Measurements from ENCODE around the gene UNC45B. TPM values are rescaled to one million over a fixed set of nuclear protein-coding genes. Genes with fewer than 3 reads are reported as not detected.

Gene UNC45B
- total and polyA plus RNA-seq, 2 donors (not counting 3 experiments of a cell fraction or from before 2014, with no cell fraction given), result not detected

DNA sequence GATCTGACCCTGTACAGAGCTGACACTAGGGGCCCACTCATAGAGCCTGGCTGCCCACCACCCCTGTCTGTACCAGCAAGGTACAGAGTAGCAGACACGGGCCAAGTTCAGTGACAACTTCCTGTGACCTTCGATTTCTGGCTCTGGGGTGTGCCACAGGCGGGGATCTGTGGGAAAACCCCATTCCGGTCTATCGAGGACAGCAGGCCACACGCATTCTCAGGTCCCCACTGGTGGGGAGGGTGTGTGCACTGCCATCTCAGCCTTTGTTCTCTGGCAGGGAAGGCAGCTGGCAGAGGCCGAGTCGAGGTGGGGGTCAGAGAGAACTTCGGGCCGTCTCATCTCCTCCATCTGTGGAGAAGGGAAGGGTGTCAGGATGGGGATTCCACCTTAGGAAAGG, 15.5 kb upstream of the UNC45B start:
- H2AFZ ChIP-seq (ENCODE audit: low read depth, low read length), result no peak overlapping the region
- no TSS peak for BruUV-seq (replicated peaks)
- peaks cover 13 to 41% of the 10 kb centered on the region in 2 experiments for H3K36me3 ChIP-seq (ENCODE audit: control insufficient read depth in 2 of 2, extremely low read depth in 1 of 2, insufficient read depth in 2 of 2, low read length in 2 of 2)
- POLR2A ChIA-PET, result no interaction called here
- dilution Hi-C loops (cut with MboI; ENCODE audit: extremely low pct_ligation_motif_present, low sequenced_read_pairs) (no loop called here), intact Hi-C loops (cut with micrococcal nuclease) (no loop called here)
- no peak for TF ChIP-seq MYC (IDR thresholded peaks at IDR 0.05; ENCODE audit: low read depth, low read length)
- no peak for TF ChIP-seq FOS (IDR thresholded peaks at IDR 0.05; ENCODE audit: borderline replicate concordance, insufficient read depth, low read length)
- no peak for TF ChIP-seq EZH2 (IDR thresholded peaks at IDR 0.05; ENCODE audit: borderline replicate concordance, low read depth, low read length, severe bottlenecking)
- TF ChIP-seq POLR2AphosphoS5 (IDR thresholded peaks at IDR 0.05; ENCODE audit: insufficient read depth, low read depth, low read length), result no peak
- no peak for TF ChIP-seq JUN (IDR thresholded peaks at IDR 0.05; ENCODE audit: borderline replicate concordance, insufficient read depth, insufficient read length, low read depth)
- TF ChIP-seq, protein P1, sequence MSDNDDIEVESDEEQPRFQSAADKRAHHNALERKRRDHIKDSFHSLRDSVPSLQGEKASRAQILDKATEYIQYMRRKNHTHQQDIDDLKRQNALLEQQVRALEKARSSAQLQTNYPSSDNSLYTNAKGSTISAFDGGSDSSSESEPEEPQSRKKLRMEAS (IDR thresholded peaks at IDR 0.05; ENCODE audit: insufficient read depth, insufficient read length), result no peak
- TF ChIP-seq POLR2A (IDR thresholded peaks at IDR 0.05; ENCODE audit: low read depth, low read length), result no peak
- TF ChIP-seq, protein P2, sequence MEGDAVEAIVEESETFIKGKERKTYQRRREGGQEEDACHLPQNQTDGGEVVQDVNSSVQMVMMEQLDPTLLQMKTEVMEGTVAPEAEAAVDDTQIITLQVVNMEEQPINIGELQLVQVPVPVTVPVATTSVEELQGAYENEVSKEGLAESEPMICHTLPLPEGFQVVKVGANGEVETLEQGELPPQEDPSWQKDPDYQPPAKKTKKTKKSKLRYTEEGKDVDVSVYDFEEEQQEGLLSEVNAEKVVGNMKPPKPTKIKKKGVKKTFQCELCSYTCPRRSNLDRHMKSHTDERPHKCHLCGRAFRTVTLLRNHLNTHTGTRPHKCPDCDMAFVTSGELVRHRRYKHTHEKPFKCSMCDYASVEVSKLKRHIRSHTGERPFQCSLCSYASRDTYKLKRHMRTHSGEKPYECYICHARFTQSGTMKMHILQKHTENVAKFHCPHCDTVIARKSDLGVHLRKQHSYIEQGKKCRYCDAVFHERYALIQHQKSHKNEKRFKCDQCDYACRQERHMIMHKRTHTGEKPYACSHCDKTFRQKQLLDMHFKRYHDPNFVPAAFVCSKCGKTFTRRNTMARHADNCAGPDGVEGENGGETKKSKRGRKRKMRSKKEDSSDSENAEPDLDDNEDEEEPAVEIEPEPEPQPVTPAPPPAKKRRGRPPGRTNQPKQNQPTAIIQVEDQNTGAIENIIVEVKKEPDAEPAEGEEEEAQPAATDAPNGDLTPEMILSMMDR (IDR thresholded peaks at IDR 0.05; ENCODE audit: extremely low read depth in 1 of 2, insufficient read depth in 1 of 2, low read depth in 1 of 2, low read length in 2 of 2), result no peak
- no peak for TF ChIP-seq GATA2 (IDR thresholded peaks at IDR 0.05; ENCODE audit: insufficient read depth, insufficient read length, low read depth, low read length)
- H3K4me2 ChIP-seq (ENCODE audit: insufficient read depth, low read length), result no peak overlapping the region
- H3K27me3 ChIP-seq (ENCODE audit: control insufficient read depth in 2 of 2, insufficient read depth in 2 of 2, low read length in 2 of 2), result no peaks in the 10 kb centered on the region
- CTCF ChIA-PET, result no interaction called here
- H4K20me1 ChIP-seq (replicated peaks; ENCODE audit: control insufficient read depth, extremely low read depth, insufficient read depth, low read length), result no peaks in the 10 kb centered on the region
- no peak overlapping the region for H3K27ac ChIP-seq (ENCODE audit: insufficient read depth, low read depth, low read length)
- H3K9ac ChIP-seq (replicated peaks; ENCODE audit: extremely low read depth, insufficient read depth, low read length), result no peak overlapping the region
- DNase-seq (ENCODE audit: low read depth, low spot score) (no peak), FAIRE-seq (no peak)
- H3K4me1 ChIP-seq (ENCODE audit: control insufficient read depth, extremely low read depth, insufficient read depth, low read length), result no peaks in the 10 kb centered on the region
- H3K9me3 ChIP-seq (replicated peaks; ENCODE audit: control insufficient read depth, insufficient read depth, low read length), result no peaks in the 10 kb centered on the region
- no peak overlapping the region for H3K4me3 ChIP-seq (replicated peaks in 1 of 3; ENCODE audit: insufficient read depth in 1 of 3, low read depth in 1 of 3, low read length in 3 of 3)
- no peaks in the 10 kb centered on the region for H3K79me2 ChIP-seq (ENCODE audit: control insufficient read depth, insufficient read depth, low read length)
- H3K9me1 ChIP-seq (replicated peaks; ENCODE audit: control insufficient read depth, extremely low read depth, insufficient read depth, low read length), result no peaks in the 10 kb centered on the region

Data from endothelial cell of umbilical vein (primary cell).